ENCODE results near the gene KCNMB3.

Gene KCNMB3

DNA sequence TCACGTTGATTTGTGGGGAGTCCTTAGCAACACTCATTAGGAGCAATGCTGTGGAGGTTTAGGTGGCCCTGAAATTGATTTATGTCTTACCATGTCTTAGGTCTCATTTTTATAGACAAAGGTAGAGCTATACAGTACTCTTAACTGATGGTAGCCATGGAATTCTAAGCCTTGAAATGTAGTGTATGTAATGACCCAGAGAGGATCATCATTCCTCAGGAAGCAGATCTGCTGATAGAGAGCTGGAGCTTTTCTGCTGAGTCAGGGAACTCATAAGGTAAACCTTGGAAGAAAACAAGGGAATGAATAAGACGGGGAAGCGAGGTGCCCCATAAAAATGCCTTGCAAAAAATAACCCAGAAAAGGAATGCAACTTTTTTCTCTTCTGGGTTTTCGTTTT, 37.9 kb upstream of the KCNMB3 start:
- in situ Hi-C loops (cut with MboI; ENCODE audit: low sequenced_read_pairs, unreplicated experiment): no loop called here
- DNase-seq (ENCODE audit: low spot score): no peak
- TF ChIP-seq CTCF (IDR thresholded peaks at IDR 0.05; ENCODE audit: borderline replicate concordance, control extremely low read depth, extremely low read depth, insufficient read depth, missing control alignments): no peak

DNA sequence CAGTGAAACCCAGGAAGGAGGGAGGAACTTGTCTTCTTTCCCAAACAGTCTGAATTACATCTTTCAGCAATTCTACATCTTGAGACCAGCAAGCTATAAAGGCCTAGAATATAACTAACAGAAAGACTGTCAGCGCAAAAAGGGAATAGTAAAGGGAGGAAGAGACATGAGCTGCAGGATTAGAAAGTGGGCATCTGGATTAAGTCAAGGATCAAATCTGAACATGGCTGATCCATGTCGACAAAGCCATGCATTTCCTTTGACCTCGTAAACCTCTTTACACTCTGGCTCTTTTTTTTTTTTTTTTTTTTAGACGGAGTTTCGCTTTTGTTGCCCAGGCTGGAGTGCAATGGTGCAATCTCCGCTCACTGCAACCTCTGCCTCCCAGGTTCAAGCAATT, 35.4 kb upstream of the KCNMB3 start:
- DNase-seq (ENCODE audit: low spot score): no peak
- no peak for TF ChIP-seq CTCF (IDR thresholded peaks at IDR 0.05; ENCODE audit: borderline replicate concordance, control extremely low read depth, extremely low read depth, insufficient read depth, missing control alignments)
- in situ Hi-C loops (cut with MboI; ENCODE audit: low sequenced_read_pairs, unreplicated experiment): no loop called here

DNA sequence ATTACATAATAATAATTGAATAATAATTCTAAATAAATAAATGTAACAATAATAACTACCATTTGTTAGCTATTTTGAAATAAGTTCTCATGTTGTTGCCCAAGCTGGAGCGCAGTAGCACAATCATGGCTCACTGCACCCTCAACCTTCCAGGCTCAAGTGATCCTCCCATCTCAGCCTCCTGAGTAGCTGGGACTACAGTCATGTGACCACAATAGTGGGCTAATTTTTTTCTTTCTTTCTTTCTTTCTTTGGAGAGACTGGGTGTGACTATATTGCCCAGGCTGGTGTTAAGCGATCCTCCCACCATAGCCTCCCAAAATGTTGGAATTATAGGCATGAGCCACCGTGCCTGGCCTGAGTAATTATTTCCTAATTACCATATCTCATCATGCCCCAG, 30.9 kb upstream of the KCNMB3 start:
- no peak for TF ChIP-seq CTCF (IDR thresholded peaks at IDR 0.05; ENCODE audit: borderline replicate concordance, control extremely low read depth, extremely low read depth, insufficient read depth, missing control alignments)
- in situ Hi-C loops (cut with MboI; ENCODE audit: low sequenced_read_pairs, unreplicated experiment): no loop called here
- DNase-seq (ENCODE audit: low spot score): no peak

DNA sequence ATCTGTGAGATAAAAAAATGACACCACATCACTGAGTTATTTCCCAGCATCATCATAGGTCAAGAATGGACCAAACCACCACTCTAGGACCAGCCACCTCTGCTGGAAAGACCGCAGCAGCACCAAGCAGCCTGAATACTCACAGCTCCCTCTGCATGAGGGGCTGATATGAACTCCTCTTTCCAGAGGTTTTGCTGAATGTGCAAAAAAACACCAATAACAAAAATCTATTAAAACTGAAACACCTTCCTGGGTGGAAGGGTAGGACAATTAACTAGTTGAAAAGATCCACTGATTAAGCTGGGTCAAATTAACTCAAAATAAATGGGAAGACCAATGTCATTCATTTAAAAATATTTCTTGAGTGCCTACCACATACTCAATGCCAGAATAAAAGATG, 28.9 kb upstream of the KCNMB3 start:
- in situ Hi-C loops (cut with MboI; ENCODE audit: low sequenced_read_pairs, unreplicated experiment): no loop called here
- no peak for TF ChIP-seq CTCF (IDR thresholded peaks at IDR 0.05; ENCODE audit: borderline replicate concordance, control extremely low read depth, extremely low read depth, insufficient read depth, missing control alignments)

GRCh38 chr3:179278932-179279693, 28.2 kb upstream of the KCNMB3 start:
- in situ Hi-C loops (cut with MboI; ENCODE audit: low sequenced_read_pairs, unreplicated experiment): no loop called here
- no peak for TF ChIP-seq CTCF (IDR thresholded peaks at IDR 0.05; ENCODE audit: borderline replicate concordance, control extremely low read depth, extremely low read depth, insufficient read depth, missing control alignments)
- no peak for DNase-seq (ENCODE audit: low spot score)

More for the DNA sequence above, 28.9 kb upstream of the KCNMB3 start:
- no peak for DNase-seq (ENCODE audit: low spot score)

DNA sequence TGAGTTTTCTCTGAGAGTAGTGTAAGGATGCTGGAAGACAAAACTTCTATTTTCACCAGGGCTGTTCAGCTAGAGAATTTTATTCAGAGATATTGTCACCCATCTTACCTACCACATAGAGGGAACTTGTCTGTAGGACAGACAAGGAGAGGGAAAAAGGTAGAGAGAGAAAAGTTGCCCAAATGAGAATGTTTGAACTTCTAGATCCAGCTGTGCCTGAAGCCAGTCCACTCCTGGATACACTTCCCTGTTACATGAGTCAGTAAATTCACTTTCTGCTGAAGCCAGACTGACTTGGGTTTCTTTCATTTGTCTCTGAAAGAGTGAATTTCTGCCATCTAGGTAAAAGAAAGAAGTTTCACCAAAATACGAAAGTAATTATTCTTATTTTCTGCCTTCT, 27.2 kb upstream of the KCNMB3 start:
- DNase-seq (ENCODE audit: low spot score): no peak
- in situ Hi-C loops (cut with MboI; ENCODE audit: low sequenced_read_pairs, unreplicated experiment): no loop called here
- no peak for TF ChIP-seq CTCF (IDR thresholded peaks at IDR 0.05; ENCODE audit: borderline replicate concordance, control extremely low read depth, extremely low read depth, insufficient read depth, missing control alignments)

Measured in GM13976 (cell line).